HG02885 (cell line): ENCODE data around the gene ZNFX1.
A peak's percentile ranks its signal among the peaks of the same experiment; 100 is the strongest.

Experiments
- ATAC-seq: cut with Tn5 transposase; IDR thresholded peaks from one replicate; pipeline ENCODE4 v1.9.1; 2021; ENCODE audit warnings: mild to moderate bottlenecking; ENCODE audit not compliant: unreplicated experiment, poor library complexity

Gene ZNFX1

DNA sequence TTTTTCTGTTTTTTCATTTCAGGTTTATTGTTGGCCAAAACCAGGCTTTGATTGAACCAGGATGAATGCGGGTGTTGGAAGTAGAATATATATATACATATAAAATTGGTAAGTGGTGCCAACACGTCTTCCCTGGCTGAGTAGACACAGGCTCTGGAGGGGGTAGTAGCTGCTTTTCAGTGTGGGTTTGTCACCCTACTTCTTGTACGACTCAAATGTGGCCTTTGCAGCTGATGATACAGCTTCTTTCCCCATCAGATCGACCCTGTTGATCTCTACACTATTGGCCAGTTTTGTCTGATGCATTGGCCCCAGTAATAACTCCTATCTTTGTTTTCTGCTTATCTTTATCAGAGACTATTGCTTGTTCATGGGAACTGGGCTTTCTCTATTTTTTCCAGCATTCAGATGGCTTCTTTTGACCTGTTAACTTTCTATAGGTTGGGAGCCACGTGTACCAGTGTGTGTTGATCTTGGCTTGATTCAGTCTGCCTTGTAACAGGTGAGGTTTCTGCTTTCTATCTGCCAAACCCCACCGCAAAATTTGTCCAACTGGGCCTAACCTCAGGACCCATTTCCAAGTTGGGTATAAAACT is 2.7 kb upstream of the ZNFX1 start:
- ATAC-seq: no peak

GRCh38 chr20:49279677-49280462 is 2.0 kb upstream of the ZNFX1 start:
- no peak for ATAC-seq

DNA sequence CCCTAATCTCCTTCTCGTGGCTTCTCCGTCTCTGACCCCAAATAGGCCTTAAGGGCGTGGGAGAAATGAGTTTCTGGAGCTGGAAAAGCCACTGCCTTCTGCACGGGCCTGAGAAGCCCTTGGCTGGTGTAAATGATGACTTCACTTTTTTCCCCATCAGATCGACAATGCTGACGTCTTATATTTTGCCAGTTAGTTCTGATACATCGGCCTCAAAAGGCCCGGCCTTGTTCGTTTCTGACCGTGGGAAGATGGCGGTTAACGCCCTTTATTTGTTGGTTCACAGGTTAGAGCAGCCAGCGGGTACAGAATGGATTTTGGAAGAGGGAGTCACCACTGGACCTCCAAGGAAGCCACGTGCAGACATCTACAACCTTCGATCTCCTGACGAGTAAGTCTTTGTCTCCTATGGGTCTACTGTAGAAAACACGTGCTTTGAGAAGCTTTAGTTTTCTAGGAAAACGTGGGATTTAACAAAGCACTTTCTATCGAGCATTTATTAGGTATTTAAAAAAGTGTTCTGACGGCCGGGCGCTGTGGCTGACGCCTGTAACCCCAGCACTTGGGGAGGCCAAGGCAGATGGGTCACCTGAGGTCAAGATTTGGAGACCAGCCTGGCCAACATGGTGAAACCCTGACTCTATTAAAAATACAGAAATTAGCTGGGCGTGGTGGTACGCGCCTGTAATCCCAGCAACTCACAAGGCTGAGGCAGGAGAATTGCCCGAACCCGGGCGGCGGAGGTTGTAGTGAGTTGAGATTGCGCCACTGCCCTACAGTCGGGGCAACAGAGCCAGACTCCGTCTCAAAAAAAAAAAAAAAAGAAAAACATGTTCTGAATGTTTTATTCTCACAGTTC is 1.2 kb upstream of the ZNFX1 start:
- no peak for ATAC-seq

DNA sequence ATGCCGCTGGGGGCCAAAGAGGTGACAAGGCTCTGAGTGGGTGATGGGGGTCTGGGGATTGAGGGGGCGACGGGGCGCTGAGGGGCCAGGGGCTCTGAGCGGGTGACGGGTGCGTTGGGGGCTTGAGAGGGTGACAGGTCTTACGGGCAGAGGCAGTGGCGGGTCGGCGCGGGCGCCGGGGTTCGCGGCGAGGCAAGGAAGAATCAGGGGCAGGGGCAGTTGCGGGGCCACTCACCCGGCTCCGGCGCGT is 146 bp downstream of the ZNFX1 start:
- ATAC-seq: no peak

- ATAC-seq: no peak
These were observed 684 bp downstream of the ZNFX1 start for GRCh38 chr20:49276961-49277785.

DNA sequence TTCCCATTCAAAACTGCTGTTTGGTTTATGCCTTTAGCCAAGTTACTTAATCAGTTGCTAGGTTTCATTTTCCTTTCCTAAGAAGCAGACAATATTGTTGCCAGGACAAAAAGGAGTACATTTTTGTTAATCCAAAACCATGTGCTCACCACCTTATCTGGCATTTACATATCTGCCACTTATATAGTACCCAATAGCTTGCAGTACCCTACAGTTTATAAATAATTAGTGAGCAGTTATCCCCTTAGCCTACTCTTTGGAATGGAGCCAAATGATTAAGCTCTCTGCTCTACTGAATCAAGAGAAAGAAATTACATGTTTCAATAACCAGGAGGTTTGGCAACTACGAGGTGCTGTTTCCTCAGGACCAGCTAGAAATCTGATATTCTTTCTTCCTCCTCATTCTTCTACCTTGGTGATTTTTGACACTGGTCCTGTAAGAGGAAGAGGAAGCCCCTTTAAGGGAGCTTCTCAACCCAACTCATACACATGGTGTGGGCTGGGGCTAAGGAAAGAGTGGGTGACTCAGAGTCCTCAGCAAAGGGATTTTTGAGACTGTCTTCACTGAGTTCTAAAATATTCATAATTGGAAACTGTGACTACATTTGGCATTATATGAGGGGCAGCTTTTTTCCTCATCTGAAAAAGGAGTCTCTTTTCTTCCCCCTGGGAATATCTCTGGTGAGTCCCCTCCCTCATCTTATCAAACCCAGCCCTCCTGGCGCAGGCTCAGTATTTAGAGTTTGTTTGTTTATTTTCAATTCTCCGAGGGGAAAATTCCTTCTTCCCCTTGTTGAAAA is 1.5 kb downstream of the ZNFX1 start:
- ATAC-seq: no peak

- ATAC-seq: no peak
These were observed 2.2 kb downstream of the ZNFX1 start for GRCh38 chr20:49275636-49276035.

DNA sequence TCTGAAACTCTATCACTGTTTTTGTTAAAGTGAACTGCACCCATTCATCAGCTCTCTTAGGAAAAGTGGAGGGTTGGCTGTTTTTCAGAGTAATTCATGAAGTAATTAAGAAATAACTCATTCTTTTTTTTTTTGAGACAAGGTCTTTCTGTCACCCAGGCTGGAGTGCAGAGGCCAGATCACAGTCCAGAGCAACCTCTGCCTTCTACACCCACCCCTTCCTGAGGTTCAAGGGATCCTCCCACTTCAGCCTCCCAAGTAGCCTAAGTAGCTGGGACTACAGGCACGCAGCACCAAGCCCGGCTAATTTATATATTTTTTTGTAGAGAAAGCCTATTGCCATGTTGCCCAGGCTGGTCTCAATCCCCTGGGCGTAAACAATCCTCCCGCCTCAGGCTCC is 2.6 kb downstream of the ZNFX1 start:
- ATAC-seq: no peak

GRCh38 chr20:49273696-49274277 is 4.1 kb downstream of the ZNFX1 start:
- ATAC-seq: no peak

DNA sequence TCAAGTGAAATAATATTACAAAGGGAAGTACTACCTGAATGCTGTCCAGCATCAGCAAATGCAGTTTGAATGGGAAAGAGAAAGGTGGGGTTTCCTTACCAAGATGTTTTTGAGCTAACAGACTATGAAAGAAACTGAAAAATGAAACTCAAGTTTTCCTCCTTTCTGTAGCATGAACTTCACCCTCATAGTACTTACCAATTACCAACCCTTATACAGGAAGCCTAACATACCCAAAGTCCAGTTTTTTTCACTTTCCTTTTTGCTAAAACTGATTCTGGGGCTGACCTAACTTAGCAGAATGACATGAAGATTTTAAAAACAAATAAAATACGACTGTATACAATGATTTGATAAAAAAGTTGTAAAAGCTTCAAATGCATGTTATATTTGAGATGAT is 5.2 kb downstream of the ZNFX1 start:
- ATAC-seq: no peak

DNA sequence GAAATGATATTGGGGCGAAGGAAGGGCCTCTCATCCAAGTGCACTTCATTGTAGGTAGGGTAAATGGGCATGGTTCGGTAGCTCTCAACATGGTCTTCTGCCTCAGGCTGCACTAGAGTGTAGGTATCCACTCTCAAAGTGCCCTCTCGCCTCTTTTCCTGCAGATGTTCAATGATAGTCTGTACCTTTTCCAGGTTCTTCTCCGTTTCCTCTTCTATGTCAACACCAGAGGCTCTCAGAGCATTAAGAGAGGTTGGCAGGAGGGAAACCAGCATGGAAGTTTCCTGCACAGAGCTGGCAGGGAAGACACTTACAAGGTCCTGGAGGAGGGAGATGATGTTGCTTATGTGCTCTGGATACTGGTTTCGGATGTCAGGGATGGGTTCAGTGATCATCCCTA is 7.1 kb downstream of the ZNFX1 start:
- ATAC-seq: no peak

DNA sequence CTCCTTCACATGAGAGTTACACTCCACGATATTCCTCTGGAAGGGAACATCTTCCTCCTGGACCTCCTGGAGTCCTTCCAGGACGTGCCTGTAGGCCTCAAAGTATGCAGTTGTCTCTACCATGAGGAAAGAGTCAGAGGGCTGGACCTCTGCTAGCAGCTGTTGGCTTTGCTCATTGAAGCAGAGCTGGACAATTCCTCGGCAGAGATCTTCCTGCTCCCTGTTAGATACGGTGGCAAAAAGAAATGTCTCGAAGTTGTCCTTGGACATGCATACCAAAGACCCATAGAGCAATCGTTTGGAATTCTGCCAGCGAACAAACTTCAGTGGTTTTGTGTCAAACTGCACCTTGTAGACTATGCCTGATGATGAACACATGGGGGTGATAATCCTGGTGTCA is 7.7 kb downstream of the ZNFX1 start:
- no peak for ATAC-seq

- ATAC-seq: no peak
These were observed 9.1 kb downstream of the ZNFX1 start for GRCh38 chr20:49268600-49269365.

GRCh38 chr20:49267327-49267726 is 10.5 kb downstream of the ZNFX1 start:
- ATAC-seq: peak; percentile 37

DNA sequence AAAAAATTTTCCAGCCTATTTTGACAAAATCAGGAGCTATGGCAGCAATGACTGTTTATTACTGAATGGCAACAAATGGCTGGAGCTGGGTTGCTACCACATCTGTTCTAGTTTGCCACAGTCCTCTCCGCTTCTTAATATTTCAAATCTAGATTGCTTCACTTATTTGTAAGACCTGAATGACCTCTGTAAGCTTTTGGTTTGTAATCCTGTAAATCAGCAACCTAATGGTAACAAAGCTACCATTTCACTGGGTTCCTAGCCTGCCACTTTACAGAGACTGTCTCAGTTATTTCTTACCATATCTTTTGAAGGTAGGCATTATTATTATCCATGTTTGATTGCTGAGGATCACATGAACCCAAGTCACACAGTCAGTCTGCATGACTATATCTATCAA is 15.4 kb downstream of the ZNFX1 start:
- no peak for ATAC-seq

DNA sequence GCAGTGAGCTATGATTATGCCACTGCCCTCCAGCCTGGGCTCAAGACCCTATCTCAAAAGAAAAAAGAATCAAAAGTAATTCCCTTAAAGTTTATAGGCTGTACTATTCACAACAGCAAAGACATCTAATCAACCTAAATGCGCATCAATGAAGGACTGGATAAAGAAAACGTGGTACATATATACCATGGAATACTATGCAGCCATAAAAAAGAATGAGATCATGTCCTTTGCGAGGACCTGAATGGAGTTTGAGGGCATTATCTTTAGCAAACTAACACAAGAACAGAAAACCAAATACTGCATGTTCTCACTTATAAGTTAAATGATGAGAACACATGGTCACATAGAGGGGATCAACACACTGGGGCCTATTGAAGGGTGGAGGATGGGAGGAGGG is 16.7 kb downstream of the ZNFX1 start:
- no peak for ATAC-seq

GRCh38 chr20:49260218-49260617 is 17.6 kb downstream of the ZNFX1 start:
- no peak for ATAC-seq

- no peak for ATAC-seq
These were observed 18.1 kb downstream of the ZNFX1 start for GRCh38 chr20:49259799-49260198.

- ATAC-seq: no peak
These were observed 18.6 kb downstream of the ZNFX1 start for GRCh38 chr20:49259284-49259683.
